SJSA1 (cell line): ENCODE results near the gene GADL1. TPM values are rescaled to one million over a fixed set of nuclear protein-coding genes. Genes with fewer than 3 reads are reported as not detected.

Experiments used
- DNase-seq, 2 experiments: peaks; one replicate each; pipeline ENCODE4 v3.0.0-alpha.2; 2015 to 2020; ENCODE audit warnings: low spot score in 2 of 2, low read depth in 1 of 2
- H3K27ac ChIP-seq: fragments of 250-450 bp; sonication (Bioruptor Pico); 2 replicates; pipeline ENCODE4 v1.5.1; 2020; ENCODE audit warnings: mild to moderate bottlenecking, moderate library complexity
- H3K27me3 ChIP-seq: fragments of 250-450 bp; sonication (Bioruptor Pico); replicated peaks from 2 replicates; pipeline ENCODE4 v1.5.1; 2020; ENCODE audit warnings: mild to moderate bottlenecking, moderate library complexity
- H3K36me3 ChIP-seq: fragments of 250-450 bp; sonication (Bioruptor Pico); 2 replicates; pipeline ENCODE4 v1.5.1; 2020; ENCODE audit warnings: mild to moderate bottlenecking
- H3K4me1 ChIP-seq: fragments of 250-450 bp; sonication (Bioruptor Pico); replicated peaks from 2 replicates; pipeline ENCODE4 v1.6.1; 2021; ENCODE audit warnings: mild to moderate bottlenecking
- H3K4me3 ChIP-seq: fragments of 250-450 bp; sonication (Bioruptor Pico); 2 replicates; pipeline ENCODE4 v1.5.1; 2020; ENCODE audit warnings: mild to moderate bottlenecking
- H3K9me3 ChIP-seq: fragments of 250-450 bp; sonication (Bioruptor Pico); replicated peaks from 2 replicates; pipeline ENCODE4 v1.5.1; 2020; ENCODE audit warnings: mild to moderate bottlenecking
- total RNA-seq: library from RNA; depleted of rRNA; stranded (reverse); fragments of >200 nt; shearing (Covaris generic); gene quantifications from 2 replicates; pipeline ENCODE4 v1.2.3, GENCODE V29; 2014

The GADL1 gene
- total RNA-seq, 1 experiment from 2014 or later = 0.13 TPM

GRCh38 chr3:30708472-30708871 is 186.0 kb downstream of the GADL1 start:
- no peaks in the 10 kb centered on the region for H3K9me3 ChIP-seq
- no peaks in the 10 kb centered on the region for H3K4me1 ChIP-seq
- H3K27me3 ChIP-seq = no peaks in the 10 kb centered on the region
- H3K36me3 ChIP-seq = no peaks in the 10 kb centered on the region
- H3K27ac ChIP-seq = no peak overlapping the region
- DNase-seq = no peak
- no peak overlapping the region for H3K4me3 ChIP-seq

DNA sequence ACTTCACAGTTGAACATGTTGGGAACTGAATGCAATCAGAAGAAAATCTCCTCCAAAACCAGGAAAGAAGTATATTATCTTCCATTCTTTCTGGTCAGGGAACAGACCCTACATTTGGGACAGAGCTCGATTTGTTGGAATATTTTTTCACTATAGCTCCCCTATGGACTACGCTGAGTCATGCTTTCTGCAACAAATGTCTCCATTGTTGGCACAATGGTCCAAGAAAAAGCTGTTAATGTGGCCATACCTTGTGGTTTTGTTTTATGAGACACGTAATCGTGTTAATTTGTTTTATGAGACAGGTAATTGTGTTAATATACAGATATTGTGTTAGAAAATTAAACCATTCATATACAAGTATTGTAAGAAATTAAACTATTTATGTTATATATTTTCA is 186.6 kb downstream of the GADL1 start:
- no peaks in the 10 kb centered on the region for H3K4me1 ChIP-seq
- peaks cover 5% of the 10 kb centered on the region; the same call in 1 of the 2 replicates for H3K9me3 ChIP-seq

DNA sequence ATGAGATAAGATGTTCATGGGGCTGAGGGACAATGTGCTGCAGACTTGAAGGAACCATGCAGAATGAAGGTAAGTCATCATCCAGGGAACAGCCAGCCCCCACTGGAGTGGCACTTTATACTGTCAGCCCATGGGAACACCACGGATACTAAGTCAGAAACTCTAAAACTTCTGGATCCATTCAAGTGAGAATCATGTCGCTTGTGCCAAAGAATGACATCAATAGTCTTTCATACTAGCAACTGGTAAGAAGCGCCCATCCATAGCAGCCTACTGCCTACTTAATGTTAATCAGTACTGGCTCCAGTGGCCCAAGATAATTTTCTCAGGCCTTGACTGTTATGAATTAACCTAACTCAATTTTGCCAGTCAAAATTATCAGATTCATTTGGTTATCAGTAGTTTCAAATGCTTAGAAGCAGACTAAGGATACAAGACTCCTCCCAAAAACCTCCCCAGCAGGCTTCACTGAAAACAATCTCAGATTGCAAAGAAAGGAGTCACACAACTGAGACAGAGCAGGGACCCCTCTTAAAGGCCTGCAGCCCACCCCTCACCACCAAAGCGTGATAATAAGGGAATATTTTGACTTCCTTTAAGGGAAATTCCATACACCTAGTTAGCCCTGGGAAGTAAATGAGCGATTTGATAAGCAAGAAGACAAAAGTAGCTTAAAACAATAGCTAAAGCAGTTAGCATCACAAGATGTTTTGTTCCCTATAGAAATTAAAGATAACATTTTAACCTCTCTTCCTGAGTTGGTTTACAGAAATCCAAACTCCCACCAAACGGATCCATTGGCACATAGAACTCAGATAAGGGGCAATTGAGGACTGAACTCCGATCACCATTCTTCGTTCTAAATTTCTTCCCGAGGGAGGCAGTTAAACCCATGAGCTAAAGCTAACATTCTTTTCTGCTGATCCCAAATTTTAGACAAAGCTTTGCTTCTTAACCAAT is 189.2 kb downstream of the GADL1 start:
- H3K36me3 ChIP-seq = no peaks in the 10 kb centered on the region
- H3K9me3 ChIP-seq = peaks cover 6% of the 10 kb centered on the region; the same call in 1 of the 2 replicates
- H3K4me1 ChIP-seq = no peaks in the 10 kb centered on the region
- no peaks in the 10 kb centered on the region for H3K27me3 ChIP-seq
- H3K27ac ChIP-seq = no peak overlapping the region
- no peak for DNase-seq
- no peak overlapping the region for H3K4me3 ChIP-seq

More for the DNA sequence above, 186.6 kb downstream of the GADL1 start:
- Histone ChIP-seq H3K27me3 (no peaks in the 10 kb centered on the region), H3K36me3 (no peaks in the 10 kb centered on the region), H3K27ac (no peak overlapping the region), H3K4me3 (no peak overlapping the region)
- no peak for DNase-seq

GRCh38 chr3:30702828-30703397 is 191.5 kb downstream of the GADL1 start:
- no peaks in the 10 kb centered on the region for H3K27me3 ChIP-seq
- no peaks in the 10 kb centered on the region for H3K36me3 ChIP-seq
- peaks cover 6% of the 10 kb centered on the region; the same call in 1 of the 2 replicates for H3K9me3 ChIP-seq
- no peak for DNase-seq
- no peak overlapping the region for H3K4me3 ChIP-seq
- H3K4me1 ChIP-seq = no peaks in the 10 kb centered on the region
- H3K27ac ChIP-seq = no peak overlapping the region

DNA sequence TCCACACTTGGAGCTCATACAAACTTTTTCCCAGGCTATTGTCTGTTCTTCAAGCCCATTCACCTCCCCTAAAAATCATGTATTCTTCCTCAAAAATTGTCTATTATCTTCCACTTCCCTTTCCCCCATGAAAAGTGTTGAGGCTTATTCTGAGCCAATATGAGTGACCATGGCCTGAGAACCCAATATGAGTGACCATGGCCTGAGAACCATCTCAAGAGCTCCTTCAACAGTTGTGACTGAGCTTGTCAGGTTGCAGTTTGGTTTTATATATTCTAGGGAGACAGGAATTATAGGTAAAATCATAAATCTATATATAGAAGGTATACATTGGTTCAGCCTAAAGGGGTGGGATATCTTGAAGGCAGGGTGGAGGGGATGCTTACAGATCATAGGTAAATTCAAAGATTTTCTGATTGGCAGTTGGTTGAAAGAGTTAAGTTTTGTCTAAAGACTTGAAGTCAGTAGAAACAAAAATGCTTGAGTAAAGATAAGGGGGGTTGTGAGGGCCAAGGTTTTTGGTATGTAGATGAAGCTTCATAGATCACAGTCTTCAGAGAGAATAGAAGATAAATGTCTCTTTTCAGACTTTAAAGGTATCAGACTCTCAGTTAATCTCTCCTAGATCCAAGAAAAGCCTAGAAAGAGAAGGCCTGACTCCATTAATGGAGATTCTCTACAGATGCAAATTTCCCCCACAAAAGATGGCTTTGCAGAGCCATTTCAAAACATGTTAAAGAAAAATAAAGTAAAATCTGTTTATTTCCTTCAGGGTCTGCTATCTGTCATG is 192.2 kb downstream of the GADL1 start:
- no peak overlapping the region for H3K27ac ChIP-seq
- no peak overlapping the region for H3K4me3 ChIP-seq
- no peaks in the 10 kb centered on the region for H3K4me1 ChIP-seq
- no peaks in the 10 kb centered on the region for H3K36me3 ChIP-seq
- peaks cover 6% of the 10 kb centered on the region; the same call in 1 of the 2 replicates for H3K9me3 ChIP-seq
- H3K27me3 ChIP-seq = no peaks in the 10 kb centered on the region
- DNase-seq = no peak

- H3K27ac ChIP-seq = no peak overlapping the region
- peaks cover 6% of the 10 kb centered on the region; the same call in 1 of the 2 replicates for H3K9me3 ChIP-seq
- H3K36me3 ChIP-seq = no peaks in the 10 kb centered on the region
- no peak for DNase-seq
- H3K4me3 ChIP-seq = no peak overlapping the region
- no peaks in the 10 kb centered on the region for H3K27me3 ChIP-seq
- no peaks in the 10 kb centered on the region for H3K4me1 ChIP-seq
Observed at GRCh38 chr3:30700702-30701321, 193.6 kb downstream of the GADL1 start.

GRCh38 chr3:30699927-30700326 is 194.5 kb downstream of the GADL1 start:
- H3K4me3 ChIP-seq = no peak overlapping the region
- H3K9me3 ChIP-seq = peaks cover 6% of the 10 kb centered on the region; the same call in 1 of the 2 replicates
- no peaks in the 10 kb centered on the region; the same call in 1 of the 2 replicates for H3K36me3 ChIP-seq
- DNase-seq = no peak
- H3K27me3 ChIP-seq = no peaks in the 10 kb centered on the region
- no peak overlapping the region for H3K27ac ChIP-seq
- no peaks in the 10 kb centered on the region for H3K4me1 ChIP-seq

DNA sequence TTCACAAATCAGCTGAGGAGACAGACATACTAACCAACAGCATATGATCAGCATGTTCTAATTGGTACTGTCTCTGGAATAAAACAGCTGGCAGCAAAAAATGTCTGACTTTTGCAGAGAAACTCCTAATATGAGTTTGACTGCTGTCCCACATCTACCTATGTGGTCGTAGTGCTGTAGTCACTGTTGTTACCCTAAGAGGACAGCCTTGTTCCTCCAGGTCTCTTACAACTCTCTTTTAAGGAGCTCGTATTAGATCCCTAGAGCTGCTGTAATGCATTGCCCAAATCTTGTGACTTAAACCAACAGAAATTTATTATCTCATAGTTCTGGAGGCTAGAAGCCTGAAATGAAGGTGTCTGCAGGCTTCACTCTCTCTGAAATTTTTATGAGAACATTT is 195.9 kb downstream of the GADL1 start:
- Histone ChIP-seq H3K36me3 (peaks cover 4% of the 10 kb centered on the region), H3K27me3 (no peaks in the 10 kb centered on the region), H3K9me3 (peaks cover 6% of the 10 kb centered on the region; the same call in 1 of the 2 replicates), H3K27ac (no peak overlapping the region), H3K4me3 (no peak overlapping the region), H3K4me1 (peaks cover 3% of the 10 kb centered on the region; the same call in 1 of the 2 replicates)
- DNase-seq = no peak

DNA sequence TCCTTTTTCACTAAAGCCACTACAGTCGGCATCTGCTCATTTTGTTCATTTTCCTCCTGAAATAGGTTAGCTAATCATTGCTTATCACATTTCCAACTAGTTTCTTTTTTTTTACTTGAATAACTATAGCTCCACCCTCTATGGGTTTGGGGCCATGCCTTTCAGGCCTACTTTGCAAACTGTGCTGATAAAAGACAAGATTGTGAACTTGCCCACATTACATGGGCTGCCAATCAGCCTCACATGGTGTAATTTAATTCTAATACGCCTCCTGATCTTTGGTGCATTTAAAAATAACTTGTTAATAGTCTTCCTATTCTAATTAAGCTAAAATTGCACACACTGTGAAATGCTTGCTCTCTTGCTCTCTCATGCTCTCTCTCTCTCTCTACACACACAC is 197.6 kb downstream of the GADL1 start:
- Histone ChIP-seq H3K9me3 (no peaks in the 10 kb centered on the region), H3K36me3 (peaks cover 15% of the 10 kb centered on the region), H3K27me3 (no peaks in the 10 kb centered on the region), H3K4me1 (peaks cover 12% of the 10 kb centered on the region), H3K4me3 (no peak overlapping the region), H3K27ac (no peak overlapping the region)
- no peak for DNase-seq

DNA sequence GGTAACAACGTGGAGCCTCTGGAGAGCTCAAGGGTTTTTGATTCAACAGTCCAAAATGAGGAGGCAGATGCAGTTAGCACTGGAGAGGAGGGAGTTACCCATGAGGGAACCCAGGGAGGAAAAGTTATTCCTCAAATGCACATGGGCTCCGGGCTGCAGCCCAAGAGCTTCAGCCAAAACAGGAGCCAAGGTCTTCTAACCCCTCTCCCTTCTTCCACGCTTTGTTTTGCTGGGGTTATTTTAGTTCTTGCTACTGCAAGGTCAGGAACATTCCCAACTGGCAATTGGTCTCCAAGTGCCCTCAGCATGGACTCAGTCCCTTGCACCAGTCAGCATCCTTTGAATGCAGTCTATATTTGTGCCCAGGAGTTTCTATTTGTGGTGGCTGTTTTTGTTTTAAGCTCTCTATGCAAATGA is 198.1 kb downstream of the GADL1 start:
- Histone ChIP-seq H3K9me3 (no peaks in the 10 kb centered on the region), H3K4me3 (no peak overlapping the region), H3K27me3 (no peaks in the 10 kb centered on the region), H3K4me1 (peaks cover 12% of the 10 kb centered on the region), H3K27ac (no peak overlapping the region), H3K36me3 (peaks cover 16% of the 10 kb centered on the region)
- no peak for DNase-seq

GRCh38 chr3:30695302-30696061 is 199.0 kb downstream of the GADL1 start:
- no peak for DNase-seq
- Histone ChIP-seq H3K4me1 (peaks cover 12% of the 10 kb centered on the region), H3K9me3 (no peaks in the 10 kb centered on the region), H3K36me3 (peaks cover 26% of the 10 kb centered on the region), H3K27me3 (no peaks in the 10 kb centered on the region), H3K27ac (no peak overlapping the region), H3K4me3 (no peak overlapping the region)

GRCh38 chr3:30694668-30695067 is 199.8 kb downstream of the GADL1 start:
- DNase-seq = no peak
- H3K9me3 ChIP-seq = no peaks in the 10 kb centered on the region
- no peak overlapping the region for H3K27ac ChIP-seq
- H3K27me3 ChIP-seq = no peaks in the 10 kb centered on the region
- no peak overlapping the region for H3K4me3 ChIP-seq
- H3K4me1 ChIP-seq = peaks cover 15% of the 10 kb centered on the region
- peaks cover 34% of the 10 kb centered on the region for H3K36me3 ChIP-seq

DNA sequence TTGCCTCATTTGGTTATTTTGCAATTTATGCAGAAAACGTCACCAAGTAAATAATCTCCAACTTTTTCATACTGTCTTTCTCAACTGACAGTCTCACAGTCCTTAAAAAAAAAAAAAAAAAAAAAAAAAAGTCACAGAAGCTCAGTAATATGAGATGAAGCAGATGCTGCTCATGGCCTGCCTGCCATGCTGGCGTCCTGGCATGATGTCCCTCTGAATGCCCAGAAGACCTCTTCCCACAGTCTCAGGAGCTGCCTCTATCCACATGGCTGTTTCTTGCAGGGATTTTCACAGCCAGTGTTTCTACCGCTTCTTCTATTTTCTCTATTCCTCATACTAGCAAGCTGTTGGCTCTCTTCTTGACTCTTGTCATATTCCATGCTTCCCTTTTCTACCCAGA is 200.3 kb downstream of the GADL1 start:
- Histone ChIP-seq H3K4me1 (peaks cover 20% of the 10 kb centered on the region), H3K27ac (no peak overlapping the region), H3K9me3 (no peaks in the 10 kb centered on the region), H3K27me3 (no peaks in the 10 kb centered on the region), H3K36me3 (peaks cover 38% of the 10 kb centered on the region), H3K4me3 (no peak overlapping the region)
- no peak for DNase-seq
